Stimulated activated CD4-positive, alpha-beta T cell treated with anti-CD3 and anti-CD28 coated beads, Interleukin-15, amount 100 ng/mL, for 1 hour (primary cell): ENCODE measurements around the gene FAM177A1.

Source experiments
- DNase-seq, 2 donors: peaks; one replicate each; pipeline ENCODE4 v3.0.0-alpha.2; 2020; ENCODE audit warnings: low read depth in 1 of 2, low spot score in 1 of 2

The FAM177A1 gene

DNA sequence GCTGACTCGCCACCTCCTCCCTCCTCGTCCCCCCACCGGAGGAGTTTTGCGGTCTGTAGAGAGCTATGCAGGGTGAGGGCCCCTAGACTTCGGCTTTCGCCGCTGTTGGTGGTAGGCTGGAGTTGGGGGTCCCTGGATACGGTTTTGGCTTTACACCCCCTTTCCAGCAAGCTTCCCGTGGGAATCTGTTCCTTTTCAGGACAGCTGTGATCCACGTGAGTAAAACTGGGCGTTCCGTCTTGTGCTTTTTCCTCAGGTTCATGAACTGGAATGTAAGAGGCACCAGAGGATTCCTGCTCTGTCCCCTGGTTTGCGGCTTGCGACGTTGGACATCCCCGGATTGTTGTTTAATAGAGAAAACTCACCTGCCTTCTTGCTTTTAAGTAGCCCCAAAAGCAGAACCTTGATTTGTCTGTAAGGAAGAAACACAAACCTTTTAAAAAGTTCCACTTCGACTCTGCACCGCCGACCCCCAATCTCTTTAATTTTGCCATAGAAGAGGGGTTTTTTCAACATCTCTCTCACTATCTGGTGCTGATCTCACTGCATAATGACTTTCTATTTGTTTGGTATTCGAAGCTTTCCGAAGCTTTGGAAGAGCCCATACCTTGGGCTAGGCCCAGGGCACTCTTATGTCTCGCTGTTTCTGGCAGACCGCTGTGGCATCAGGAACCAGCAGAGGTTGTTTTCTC lies 76.8 kb downstream of the FAM177A1 start:
- no peak for DNase-seq

DNA sequence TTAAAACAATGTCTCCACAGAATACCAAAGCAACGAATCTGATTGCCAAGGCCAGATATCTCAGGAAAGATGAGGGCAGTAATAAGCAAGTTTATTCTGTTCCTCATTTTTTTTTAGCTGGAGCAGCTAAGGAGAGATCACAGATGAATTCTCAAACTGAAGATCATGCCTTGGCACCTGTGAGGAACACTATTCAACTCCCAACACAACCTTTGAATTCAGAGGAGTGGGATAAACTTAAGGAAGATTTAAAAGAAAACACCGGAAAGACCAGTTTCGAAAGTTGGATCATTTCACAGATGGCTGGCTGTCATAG lies 77.3 kb downstream of the FAM177A1 start:
- DNase-seq = no peak

DNA sequence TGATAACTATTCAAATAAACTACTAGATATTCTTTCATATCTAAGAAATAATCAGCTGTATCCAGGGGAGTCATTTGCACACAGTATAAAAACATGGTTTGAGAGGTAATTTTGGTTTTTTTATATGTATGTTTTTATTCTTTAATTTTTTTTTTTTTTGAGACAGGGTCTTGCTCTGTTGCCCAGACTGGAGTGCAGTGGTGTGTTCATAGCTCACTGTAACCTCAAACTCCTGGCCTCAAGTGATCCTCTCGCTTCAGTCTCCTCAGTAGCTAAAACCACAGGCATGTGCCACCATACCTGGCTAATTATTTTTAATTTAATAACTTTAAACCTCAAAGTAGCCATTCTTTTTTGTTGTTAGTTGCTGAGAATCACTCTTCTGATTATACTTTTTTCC lies 78.1 kb downstream of the FAM177A1 start:
- DNase-seq = no peak
